Ishikawa (cell line): ENCODE data around the gene TPRG1.

Experiments used
- RAD21 ChIP-seq: IDR thresholded peaks from 2 replicates; pipeline ENCODE4 v1.6.1; 2012; ENCODE audit warnings: low read depth
- REST ChIP-seq: IDR thresholded peaks from 2 replicates; pipeline ENCODE4 v1.6.1; 2012; ENCODE audit warnings: low read depth, mild to moderate bottlenecking
- TAF1 ChIP-seq: IDR thresholded peaks from 2 replicates; pipeline ENCODE4 v1.6.1; 2012; ENCODE audit warnings: low read depth, mild to moderate bottlenecking
- TCF12 ChIP-seq: IDR thresholded peaks from 2 replicates; pipeline ENCODE4 v1.6.1; 2012; ENCODE audit warnings: low read depth
- YY1 ChIP-seq: IDR thresholded peaks from 2 replicates; pipeline ENCODE4 v1.6.1; 2012; ENCODE audit warnings: low read depth
- ZBTB7A ChIP-seq: IDR thresholded peaks from 2 replicates; pipeline ENCODE4 v1.6.1; 2012; ENCODE audit warnings: low read depth

- TF ChIP-seq ZBTB7A (no peak), TAF1 (no peak), REST (no peak), RAD21 (no peak), TCF12 (no peak), YY1 (no peak)
Measured at GRCh38 chr3:189275182-189275581, 103.4 kb downstream of the TPRG1 start.
